SU-DHL-6 (cell line): ENCODE data around the gene RPTOR.

Source experiments
- H2AFZ ChIP-seq: fragments of 200-600 bp; sonication (generic); 2 replicates; pipeline ENCODE4 v1.6.1; 2014; ENCODE audit warnings: low read depth, mild to moderate bottlenecking, moderate library complexity, mixed read lengths, antibody characterized with exemption, low read length; ENCODE audit not compliant: severe bottlenecking
- H3F3A ChIP-seq: fragments of 200-600 bp; shearing (Covaris generic); 2 replicates; pipeline ENCODE4 v1.6.0; 2016; ENCODE audit warnings: antibody characterized with exemption, mild to moderate bottlenecking; ENCODE audit not compliant: insufficient read depth
- H3K27ac ChIP-seq: fragments of 200-600 bp; sonication (generic); 2 replicates; pipeline ENCODE4 v1.5.1; 2016; ENCODE audit warnings: low read depth, mild to moderate bottlenecking, low read length, moderate library complexity, mixed read lengths
- H3K27me3 ChIP-seq: fragments of 200-600 bp; sonication (generic), shearing (Covaris generic); 2 replicates; pipeline ENCODE4 v1.6.0; 2014; ENCODE audit warnings: mild to moderate bottlenecking, low read length
- H3K36me3 ChIP-seq: fragments of 200-600 bp; sonication (generic); 2 replicates; pipeline ENCODE4 v1.6.1; 2014; ENCODE audit warnings: mild to moderate bottlenecking, low read length, mixed read lengths
- H3K4me2 ChIP-seq: fragments of 300-600, 200-600 bp; shearing (Covaris generic), sonication (generic); 2 replicates; pipeline ENCODE4 v1.6.0; 2014; ENCODE audit warnings: low read length, low read depth, mild to moderate bottlenecking; ENCODE audit not compliant: poor library complexity, severe bottlenecking
- H3K4me3 ChIP-seq: fragments of 200-600 bp; sonication (generic); 2 replicates; pipeline ENCODE4 v1.5.1; 2014; ENCODE audit warnings: antibody characterized with exemption, low read length, mild to moderate bottlenecking, mixed read lengths; ENCODE audit not compliant: insufficient read depth, poor library complexity, severe bottlenecking
- H3K79me2 ChIP-seq: fragments of 200-600 bp; sonication (generic); 2 replicates; pipeline ENCODE4 v1.6.1; 2014; ENCODE audit warnings: mild to moderate bottlenecking, low read length, moderate library complexity; ENCODE audit not compliant: insufficient read depth
- H3K9ac ChIP-seq: fragments of 200-600 bp; sonication (generic); 2 replicates; pipeline ENCODE4 v1.7.0; 2014; ENCODE audit warnings: mild to moderate bottlenecking, low read length
- H3K9me2 ChIP-seq: fragments of 200-600 bp; sonication (generic); replicated peaks from 2 replicates; pipeline ENCODE4 v1.6.1; 2014; ENCODE audit warnings: low read length; ENCODE audit not compliant: insufficient read depth
- H3K9me3 ChIP-seq: fragments of 200-600 bp; sonication (generic); 2 replicates; pipeline ENCODE4 v1.6.1; 2014; ENCODE audit warnings: low read length, mixed read lengths; ENCODE audit not compliant: insufficient read depth
- H4K20me1 ChIP-seq: fragments of 200-600 bp; sonication (generic); 2 replicates; pipeline ENCODE4 v1.6.1; 2014; ENCODE audit warnings: low read depth, mild to moderate bottlenecking, antibody characterized with exemption, low read length, moderate library complexity, mixed read lengths
- EZH2phosphoT487 ChIP-seq: fragments of 200-600 bp; sonication (generic), shearing (Covaris generic); conservative IDR thresholded peaks from 2 replicates; pipeline ENCODE4 v1.6.1; 2018; ENCODE audit warnings: mild to moderate bottlenecking, antibody characterized with exemption, low read length, moderate library complexity, mixed read lengths
- TF ChIP-seq, protein P1 (sequence below): fragments of 200-600 bp; sonication (generic); IDR thresholded peaks from one replicate; pipeline ENCODE4 v1.5.1; 2017; ENCODE audit warnings: antibody characterized with exemption, mild to moderate bottlenecking, low read length, moderate library complexity; ENCODE audit not compliant: insufficient read depth, poor library complexity, severe bottlenecking

The RPTOR gene

GRCh38 chr17:80650331-80650672 lies 105.7 kb downstream of the RPTOR start:
- Histone ChIP-seq H3F3A (no peaks in the 10 kb centered on the region), H3K9me2 (no peaks in the 10 kb centered on the region), H3K9me3 (no peaks in the 10 kb centered on the region), H3K36me3 (no peaks in the 10 kb centered on the region), H3K79me2 (peaks cover 48% of the 10 kb centered on the region; the same call in 1 of the 2 replicates), H2AFZ (no peak overlapping the region), H3K9ac (no peak overlapping the region), H3K27ac (no peak overlapping the region), H3K4me2 (no peak overlapping the region), H4K20me1 (no peaks in the 10 kb centered on the region), H3K27me3 (no peaks in the 10 kb centered on the region), H3K4me3 (no peak overlapping the region)
- TF ChIP-seq, protein P1, sequence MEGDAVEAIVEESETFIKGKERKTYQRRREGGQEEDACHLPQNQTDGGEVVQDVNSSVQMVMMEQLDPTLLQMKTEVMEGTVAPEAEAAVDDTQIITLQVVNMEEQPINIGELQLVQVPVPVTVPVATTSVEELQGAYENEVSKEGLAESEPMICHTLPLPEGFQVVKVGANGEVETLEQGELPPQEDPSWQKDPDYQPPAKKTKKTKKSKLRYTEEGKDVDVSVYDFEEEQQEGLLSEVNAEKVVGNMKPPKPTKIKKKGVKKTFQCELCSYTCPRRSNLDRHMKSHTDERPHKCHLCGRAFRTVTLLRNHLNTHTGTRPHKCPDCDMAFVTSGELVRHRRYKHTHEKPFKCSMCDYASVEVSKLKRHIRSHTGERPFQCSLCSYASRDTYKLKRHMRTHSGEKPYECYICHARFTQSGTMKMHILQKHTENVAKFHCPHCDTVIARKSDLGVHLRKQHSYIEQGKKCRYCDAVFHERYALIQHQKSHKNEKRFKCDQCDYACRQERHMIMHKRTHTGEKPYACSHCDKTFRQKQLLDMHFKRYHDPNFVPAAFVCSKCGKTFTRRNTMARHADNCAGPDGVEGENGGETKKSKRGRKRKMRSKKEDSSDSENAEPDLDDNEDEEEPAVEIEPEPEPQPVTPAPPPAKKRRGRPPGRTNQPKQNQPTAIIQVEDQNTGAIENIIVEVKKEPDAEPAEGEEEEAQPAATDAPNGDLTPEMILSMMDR, result no peak
- TF ChIP-seq EZH2phosphoT487, result no peak

DNA sequence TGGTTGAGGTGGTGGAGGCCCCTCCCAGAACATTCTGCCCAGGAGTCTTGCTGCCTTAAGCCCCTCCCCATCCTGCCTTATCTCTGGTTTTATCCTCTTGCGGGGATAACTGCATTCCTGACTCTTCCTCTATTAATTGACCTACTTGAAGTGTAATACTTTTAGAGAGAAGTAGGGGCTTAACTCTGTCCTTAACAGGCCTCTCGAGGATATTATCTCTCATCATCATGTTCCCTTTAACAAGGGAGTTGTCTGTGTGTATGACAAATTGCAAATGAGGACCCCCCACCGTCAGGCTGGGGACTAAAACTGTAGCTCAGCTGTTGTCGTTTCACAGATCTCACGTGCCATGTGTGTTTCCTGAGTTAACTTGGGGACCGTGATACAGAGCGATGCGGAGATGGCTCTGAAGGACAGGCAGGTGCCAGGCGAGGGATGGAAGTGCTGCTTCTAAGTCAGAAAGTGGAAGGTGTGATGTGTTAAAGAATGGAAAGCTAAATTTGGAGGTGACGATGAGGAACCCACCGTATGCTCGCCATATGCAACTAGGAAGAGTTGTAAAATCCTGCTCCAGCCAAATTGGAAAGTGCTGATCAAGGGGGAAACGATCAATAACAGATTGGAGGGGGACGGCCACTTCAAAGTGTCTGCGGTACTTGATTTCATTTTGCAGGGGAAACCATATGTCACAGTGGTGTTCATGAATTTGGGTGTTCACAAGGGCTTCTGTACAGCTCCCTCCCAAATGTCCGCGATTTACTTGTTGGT lies 106.3 kb downstream of the RPTOR start:
- no peaks in the 10 kb centered on the region for H3K9me2 ChIP-seq
- no peaks in the 10 kb centered on the region for H3K9me3 ChIP-seq
- peaks cover 45% of the 10 kb centered on the region; the same call in 1 of the 2 replicates for H3K79me2 ChIP-seq
- H3K4me2 ChIP-seq, result no peak overlapping the region
- no peak overlapping the region for H3K27ac ChIP-seq
- no peak overlapping the region for H3K4me3 ChIP-seq
- no peaks in the 10 kb centered on the region for H3F3A ChIP-seq
- no peaks in the 10 kb centered on the region for H3K27me3 ChIP-seq
- H2AFZ ChIP-seq, result no peak overlapping the region
- TF ChIP-seq, protein P1, result no peak
- TF ChIP-seq EZH2phosphoT487, result no peak
- no peak overlapping the region for H3K9ac ChIP-seq
- H4K20me1 ChIP-seq, result no peaks in the 10 kb centered on the region
- H3K36me3 ChIP-seq, result no peaks in the 10 kb centered on the region

DNA sequence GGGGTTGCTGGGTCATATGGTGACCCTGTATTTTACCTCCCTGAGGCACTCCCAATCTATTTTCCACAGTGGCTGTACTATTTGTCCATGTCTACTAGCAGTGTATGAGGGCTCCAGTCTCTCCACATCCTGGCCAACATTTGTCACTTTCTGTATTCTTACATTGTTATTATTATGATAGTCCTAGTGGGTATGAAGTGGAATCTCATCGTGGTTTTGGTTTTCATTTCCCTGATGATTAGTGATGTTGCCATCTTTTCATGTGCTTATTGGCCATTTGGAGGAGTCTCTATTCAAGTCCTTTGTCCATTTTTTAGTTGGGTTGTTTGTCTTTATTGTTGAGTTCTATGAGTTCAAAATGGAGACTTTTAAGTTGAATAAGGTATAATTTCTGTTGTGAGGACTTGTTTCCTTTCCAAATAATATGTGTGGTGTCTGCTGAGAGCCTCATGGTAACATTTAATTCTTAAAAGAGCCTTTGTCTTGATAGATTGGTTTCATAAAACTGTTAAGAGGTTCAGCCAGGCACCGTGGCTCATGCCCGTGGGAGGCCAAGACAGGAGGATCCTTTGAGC lies 108.2 kb downstream of the RPTOR start:
- no peaks in the 10 kb centered on the region for H3F3A ChIP-seq
- no peaks in the 10 kb centered on the region for H4K20me1 ChIP-seq
- H2AFZ ChIP-seq, result no peak overlapping the region
- H3K79me2 ChIP-seq, result peaks cover 33% of the 10 kb centered on the region; the same call in 1 of the 2 replicates
- no peaks in the 10 kb centered on the region for H3K9me3 ChIP-seq
- TF ChIP-seq, protein P1, result no peak
- TF ChIP-seq EZH2phosphoT487, result no peak
- H3K27me3 ChIP-seq, result no peaks in the 10 kb centered on the region
- H3K4me3 ChIP-seq, result no peak overlapping the region
- H3K4me2 ChIP-seq, result no peak overlapping the region
- no peaks in the 10 kb centered on the region for H3K36me3 ChIP-seq
- no peaks in the 10 kb centered on the region for H3K9me2 ChIP-seq
- H3K9ac ChIP-seq, result no peak overlapping the region
- H3K27ac ChIP-seq, result no peak overlapping the region
